Coronary artery (tissue), 2 donors: ENCODE results near the gene XPNPEP1.
A peak's percentile ranks its signal among the peaks of the same experiment; 100 is the strongest.

Experiments used
- DNase-seq: peaks from one replicate; pipeline ENCODE4 v3.0.0-alpha.2; 2017; ENCODE audit warnings: low spot score
- H3K27ac ChIP-seq, 2 donors: fragments of 200-600 bp; sonication (generic); one replicate each; pipeline ENCODE4 v1.5.1; 2016 to 2019
- H3K4me3 ChIP-seq: fragments of 200-600 bp; sonication (generic); 2 replicates; pipeline ENCODE4 v1.5.1; 2016; ENCODE audit warnings: mild to moderate bottlenecking, moderate library complexity
- CTCF ChIP-seq: fragments of 200-600 bp; sonication (generic); IDR thresholded peaks from one replicate; pipeline ENCODE4 v1.5.1; 2019; ENCODE audit warnings: antibody characterized with exemption

XPNPEP1 gene

GRCh38 chr10:109887243-109887642, 36.1 kb downstream of the XPNPEP1 start:
- DNase-seq: no peak
- Histone ChIP-seq H3K4me3 (no peak overlapping the region), H3K27ac (no peak overlapping the region)
- TF ChIP-seq CTCF: no peak

GRCh38 chr10:109886781-109887140, 36.5 kb downstream of the XPNPEP1 start:
- DNase-seq: no peak
- TF ChIP-seq CTCF: no peak
- H3K4me3 ChIP-seq: no peak overlapping the region
- H3K27ac ChIP-seq: no peak overlapping the region

GRCh38 chr10:109886037-109886780, 37.1 kb downstream of the XPNPEP1 start:
- TF ChIP-seq CTCF: no peak
- H3K27ac ChIP-seq: no peak overlapping the region
- H3K4me3 ChIP-seq: no peak overlapping the region
- no peak for DNase-seq

- DNase-seq: peak; percentile 85
- Histone ChIP-seq H3K4me3 (peak overlapping the region; percentile 13), H3K27ac (peak overlapping the region; percentile 15 to 71)
Measured at GRCh38 chr10:109883859-109884771, 39.2 kb downstream of the XPNPEP1 start.

GRCh38 chr10:109882251-109883057, 40.9 kb downstream of the XPNPEP1 start:
- DNase-seq: peak; percentile 58
- Histone ChIP-seq H3K4me3 (no peak overlapping the region), H3K27ac (no peak overlapping the region)
- TF ChIP-seq CTCF: no peak

More at GRCh38 chr10:109883859-109884771, 39.2 kb downstream of the XPNPEP1 start:
- TF ChIP-seq CTCF: peak; percentile 81

- TF ChIP-seq CTCF: no peak
- Histone ChIP-seq H3K27ac (no peak overlapping the region), H3K4me3 (no peak overlapping the region)
- no peak for DNase-seq
Measured at GRCh38 chr10:109881769-109882057, 41.6 kb downstream of the XPNPEP1 start.
